NCI-H128 (cell line): ENCODE data around the gene SMCO4.
"Not testable (repeated sequence)": the region's sequence is repeated elsewhere in the genome, so short reads cannot be mapped to it uniquely, and the experiment has no call there.

Source experiments
- DNase-seq: peaks from one replicate; lab custom pipeline; 2025; ENCODE audit not compliant: unreplicated experiment; lab: John Stamatoyannopoulos, UW

SMCO4 gene

DNA sequence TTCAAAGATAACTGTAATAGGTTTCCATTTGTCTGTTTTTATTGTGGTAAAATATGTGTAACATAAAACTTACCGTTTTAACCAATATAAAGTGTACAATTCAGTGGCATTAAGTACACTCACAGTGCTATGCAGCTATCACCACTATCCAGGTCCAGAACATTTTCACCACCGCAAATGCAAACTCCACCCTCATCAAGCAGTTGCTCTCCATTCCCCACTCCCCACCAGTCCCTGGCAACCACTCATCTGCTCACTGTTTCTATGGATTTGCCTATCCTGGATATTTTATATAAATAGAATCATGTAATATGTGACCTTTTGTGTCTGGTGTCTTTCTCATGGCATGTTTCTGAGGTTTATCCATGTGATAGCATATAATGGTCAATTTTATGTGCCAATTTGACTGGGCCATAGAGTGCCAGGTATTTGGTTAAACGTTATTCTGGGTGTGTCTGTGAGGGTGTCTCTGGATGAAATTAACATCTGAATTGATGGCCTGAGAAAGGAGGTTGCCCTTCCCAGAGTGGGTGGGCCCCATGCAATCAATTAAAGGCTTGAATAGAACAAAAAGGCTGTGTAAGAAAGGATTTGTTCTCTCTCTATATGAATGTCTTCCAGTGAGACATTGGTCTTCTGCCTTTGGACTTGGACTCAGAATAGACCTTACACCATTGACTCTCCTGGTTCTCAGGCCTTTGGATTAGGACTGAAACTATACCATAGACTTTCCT lies 17.2 kb upstream of the SMCO4 start:
- DNase-seq, result no peak

DNA sequence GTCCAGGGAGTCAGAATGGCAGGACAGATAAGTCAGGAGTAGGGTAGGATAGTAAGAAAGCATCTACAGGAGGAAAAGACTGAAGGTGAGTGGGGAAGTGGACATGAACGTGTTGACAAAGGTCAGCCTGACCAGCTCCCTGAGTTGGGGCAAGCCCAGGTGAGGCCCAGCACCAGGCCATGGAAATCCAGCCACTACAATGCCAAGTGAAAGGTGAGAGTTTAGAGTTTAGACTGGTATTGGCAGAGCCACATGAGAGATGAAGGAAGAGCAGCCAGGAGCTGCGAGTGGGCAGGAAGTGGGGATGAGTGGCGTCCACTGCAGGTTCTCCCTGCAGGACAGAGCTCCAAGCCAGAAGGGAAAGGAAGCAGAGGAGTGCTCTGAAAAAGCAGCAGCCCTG lies 16.5 kb upstream of the SMCO4 start:
- no peak for DNase-seq

DNA sequence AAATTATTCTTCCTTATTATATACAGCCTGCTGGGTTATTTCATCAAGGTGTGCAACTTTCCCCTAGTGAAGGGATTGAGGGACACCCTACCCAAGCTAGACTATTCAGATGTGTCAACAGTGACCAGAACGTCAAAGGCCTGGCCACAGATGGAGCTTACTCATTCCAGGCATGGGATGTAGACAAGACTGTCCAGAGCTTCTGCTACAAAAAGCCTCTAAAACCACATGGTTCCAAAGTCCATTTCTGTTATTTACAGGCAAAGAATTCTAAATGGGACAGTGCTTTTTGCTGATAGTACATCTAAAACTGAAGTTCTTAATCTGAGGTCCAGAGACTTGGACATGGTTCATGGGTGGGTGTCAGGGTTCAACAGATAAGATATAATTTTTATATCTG lies 9.7 kb upstream of the SMCO4 start:
- no peak for DNase-seq

DNA sequence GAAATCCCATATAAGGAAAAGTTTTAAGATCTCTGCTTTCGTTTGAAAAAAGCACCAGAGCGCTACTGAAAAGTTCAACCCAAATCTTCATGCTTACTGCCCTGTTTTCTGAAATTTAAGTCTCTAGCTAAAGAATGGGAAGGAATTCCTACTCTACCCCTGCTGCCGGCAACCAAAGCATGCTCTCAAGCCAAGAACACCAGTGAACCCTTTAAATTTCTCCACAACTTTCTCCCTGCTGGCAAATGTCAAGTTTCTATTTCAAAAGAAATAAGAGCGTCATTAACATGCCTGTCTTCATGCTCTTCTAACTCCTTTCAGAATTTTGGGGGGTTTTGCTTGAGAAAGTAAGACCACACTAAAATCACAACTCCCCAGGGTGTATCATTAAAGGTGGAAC lies 6.8 kb upstream of the SMCO4 start:
- DNase-seq, result no peak

DNA sequence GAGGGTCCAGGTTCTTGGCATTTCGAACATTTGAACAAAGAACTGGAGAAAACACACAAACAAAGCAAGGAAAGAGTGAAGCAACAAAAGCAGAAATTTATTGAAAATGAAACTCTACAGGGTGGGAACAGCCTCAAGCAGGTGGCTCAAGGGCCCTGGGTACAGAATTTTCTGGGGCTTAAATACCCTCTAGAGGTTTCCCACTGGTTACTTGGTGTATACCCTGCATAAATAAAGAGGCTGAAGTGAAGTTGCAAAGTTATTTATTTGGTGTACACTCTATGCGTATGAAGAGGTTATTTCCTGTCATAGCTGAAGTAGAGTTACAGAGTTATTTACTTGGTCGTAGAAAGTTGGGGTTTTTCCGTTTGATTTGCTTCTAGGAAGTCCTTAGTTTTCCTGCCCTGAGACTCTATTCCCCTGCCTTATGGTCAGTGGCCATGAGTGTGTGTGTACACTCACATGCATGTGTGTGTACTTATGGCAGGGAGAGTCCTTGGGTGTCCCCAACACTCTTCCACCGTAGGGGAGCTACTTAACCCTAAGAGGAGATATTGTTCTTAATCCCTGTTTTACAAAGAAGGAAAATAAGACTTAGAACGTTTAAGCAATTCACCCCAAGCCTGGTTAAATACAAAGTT lies 5.6 kb upstream of the SMCO4 start:
- DNase-seq, result no peak

DNA sequence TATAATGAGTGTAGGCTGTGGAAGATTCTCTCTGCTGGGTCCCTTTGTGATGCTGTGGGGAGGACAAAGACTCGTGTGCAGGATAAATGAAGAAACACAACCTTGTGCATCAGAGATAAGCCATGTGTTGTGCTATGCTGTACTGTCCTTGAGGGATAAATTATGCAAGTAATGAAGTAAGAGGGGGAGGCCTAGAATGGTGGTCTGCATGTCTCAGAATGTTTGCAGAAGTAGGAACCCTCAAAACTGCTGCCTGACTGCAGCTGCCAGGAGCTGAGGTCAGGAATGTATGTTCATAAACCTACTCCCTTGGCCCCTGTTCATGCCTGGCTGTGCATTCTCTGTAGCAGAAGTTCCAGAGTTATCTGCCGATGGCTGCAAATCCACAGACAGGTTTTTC lies 4.6 kb upstream of the SMCO4 start:
- no peak for DNase-seq

DNA sequence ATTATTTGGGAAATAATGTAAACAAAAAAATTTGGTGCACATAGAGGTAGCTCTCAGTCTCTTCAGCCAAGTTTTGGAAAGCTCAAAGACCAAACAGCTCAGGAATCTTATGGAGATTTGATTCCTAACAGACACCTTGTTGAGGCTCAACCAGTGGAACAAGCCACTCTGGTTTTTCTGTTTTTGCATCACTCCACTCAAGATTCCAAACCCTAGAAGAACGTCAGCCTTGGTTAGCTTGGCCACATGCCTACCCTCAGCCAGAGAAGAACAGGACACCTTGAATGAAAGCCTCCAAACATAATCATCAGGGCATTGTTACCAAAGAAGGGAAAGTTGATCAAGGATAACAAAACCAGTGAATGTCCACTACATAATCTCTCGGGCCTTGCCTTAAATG lies 3.8 kb upstream of the SMCO4 start:
- no peak for DNase-seq

DNA sequence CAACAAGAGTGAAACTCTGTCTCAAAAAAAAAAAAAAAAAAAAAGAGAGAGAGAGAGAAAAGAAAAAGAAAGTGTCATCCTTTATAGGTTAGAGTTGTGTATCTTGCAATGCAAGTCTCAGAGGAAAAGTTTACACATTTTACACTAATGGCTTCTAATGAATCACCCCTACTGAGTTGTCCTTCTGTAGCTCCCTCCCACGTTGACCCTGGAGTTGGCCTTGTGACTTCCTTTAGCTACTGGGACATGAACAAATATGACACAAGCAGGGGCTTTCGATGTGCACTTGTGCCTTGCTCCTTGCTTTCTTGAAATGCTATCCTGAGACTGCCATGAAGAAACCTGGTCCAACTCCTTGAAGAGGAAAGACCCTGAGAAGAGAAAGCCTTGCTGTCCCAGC lies 2.4 kb upstream of the SMCO4 start:
- no peak for DNase-seq

DNA sequence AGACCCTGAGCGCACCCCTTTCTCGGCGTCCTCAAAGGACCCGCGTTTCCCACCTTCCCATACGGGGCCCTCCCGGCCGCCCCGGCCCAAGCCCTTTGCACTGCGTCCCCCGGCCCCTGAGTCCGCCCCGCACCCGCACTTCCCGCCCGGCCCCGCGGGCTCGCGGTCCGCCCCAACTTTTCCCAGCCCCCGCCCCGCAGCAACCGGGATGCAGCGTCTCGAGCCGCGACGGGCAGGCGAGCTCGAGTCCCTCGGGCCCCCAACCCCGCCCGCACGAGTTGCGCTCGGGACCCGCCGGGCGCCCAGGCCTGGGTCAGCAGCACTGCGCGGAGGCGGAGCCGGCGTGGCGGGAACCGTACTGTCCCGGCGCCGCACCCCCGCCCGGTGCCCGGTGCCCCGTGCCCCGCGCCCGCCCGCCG lies 371 bp downstream of the SMCO4 start:
- DNase-seq, result no peak

DNA sequence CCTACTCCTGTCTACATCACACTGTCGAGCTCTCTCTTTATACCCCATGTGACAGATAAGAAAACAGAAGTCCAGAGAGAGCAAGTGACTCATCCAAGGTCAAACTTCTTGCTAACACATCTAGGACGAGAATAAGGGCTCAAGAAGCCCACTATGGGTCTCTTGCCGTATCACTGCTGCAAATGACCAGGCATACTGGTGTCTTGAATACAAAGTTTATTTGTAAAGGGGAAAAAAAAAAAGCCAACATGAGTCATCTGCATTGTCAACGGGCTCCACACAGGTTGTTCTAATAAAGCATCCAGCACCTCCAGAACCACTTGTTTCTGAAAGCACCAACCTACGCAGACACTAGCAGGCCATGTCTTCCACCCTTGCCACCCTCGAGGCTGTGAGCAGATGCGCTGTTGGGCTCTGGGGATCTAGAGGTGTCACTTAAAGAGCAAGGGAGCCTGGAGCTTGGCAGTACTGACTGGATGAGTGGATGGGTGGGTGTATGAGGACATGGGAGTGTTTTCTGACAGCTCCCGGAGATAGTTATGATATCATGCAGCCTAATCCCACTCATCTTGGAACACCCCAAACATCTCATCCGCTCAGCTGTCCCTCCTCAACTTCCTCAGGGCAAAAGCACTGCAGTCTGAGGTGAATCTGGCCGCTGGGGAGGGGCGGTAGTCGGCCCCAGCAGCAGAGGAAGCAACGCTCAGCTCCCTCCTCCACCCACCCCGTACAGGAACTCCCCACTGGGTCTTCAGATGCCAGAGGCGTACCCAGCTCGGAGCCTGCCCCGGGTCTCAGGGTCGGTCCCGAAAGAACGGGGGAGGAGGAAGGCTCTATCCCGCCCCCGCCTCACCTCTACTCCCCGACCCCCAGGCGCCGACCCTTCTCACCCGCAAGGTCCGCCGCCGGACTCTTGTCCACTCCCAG lies 1.0 kb downstream of the SMCO4 start:
- DNase-seq, result no peak

DNA sequence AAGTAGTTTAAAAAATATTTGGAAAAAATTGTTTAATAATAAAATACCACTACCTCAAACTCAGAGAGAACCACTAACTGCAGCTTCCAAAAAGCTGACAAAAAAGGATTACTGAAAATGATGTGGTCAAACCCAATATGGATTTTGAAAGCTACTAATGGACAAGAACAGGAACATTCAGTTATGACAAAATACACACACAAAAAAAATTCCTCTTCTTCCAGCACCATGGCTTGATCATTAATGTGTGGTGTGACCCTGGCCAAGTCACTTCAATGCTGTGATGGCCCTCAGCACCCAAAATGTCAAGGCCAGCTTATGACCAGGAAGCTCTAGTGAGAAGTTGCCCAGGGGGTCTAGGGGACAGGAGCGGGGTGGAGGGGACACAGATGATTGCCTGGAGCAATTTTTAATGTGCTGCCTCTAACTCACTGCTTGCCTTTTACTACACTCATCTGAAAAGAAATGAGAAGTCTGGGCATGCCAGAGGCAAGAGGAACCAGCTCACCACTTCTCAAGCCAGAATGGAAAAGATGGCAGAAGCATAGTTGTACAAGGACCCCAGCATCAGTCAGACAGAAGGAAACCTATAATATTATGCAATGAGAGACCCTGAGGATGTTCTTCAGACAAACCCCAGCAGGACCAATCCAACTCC lies 2.2 kb downstream of the SMCO4 start:
- DNase-seq, result no peak

DNA sequence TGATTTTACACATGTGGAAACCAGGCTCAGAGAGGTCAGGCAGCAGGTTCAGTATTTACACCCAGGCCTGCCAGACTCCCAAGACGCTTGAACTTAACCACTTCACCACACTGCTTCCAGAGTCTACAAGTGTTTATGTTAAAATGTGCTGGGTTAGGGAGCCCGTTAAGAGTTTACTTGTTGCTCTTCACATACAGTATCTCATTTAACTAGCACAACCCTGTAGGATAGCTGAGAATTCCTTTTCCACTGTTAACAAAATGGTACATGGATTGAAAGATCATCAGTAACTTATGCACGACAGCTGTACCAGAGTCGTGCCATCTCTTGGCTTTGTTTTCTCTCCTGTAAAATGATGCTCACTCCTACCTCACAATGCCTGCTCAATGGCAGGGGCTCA lies 2.9 kb downstream of the SMCO4 start:
- no peak for DNase-seq

DNA sequence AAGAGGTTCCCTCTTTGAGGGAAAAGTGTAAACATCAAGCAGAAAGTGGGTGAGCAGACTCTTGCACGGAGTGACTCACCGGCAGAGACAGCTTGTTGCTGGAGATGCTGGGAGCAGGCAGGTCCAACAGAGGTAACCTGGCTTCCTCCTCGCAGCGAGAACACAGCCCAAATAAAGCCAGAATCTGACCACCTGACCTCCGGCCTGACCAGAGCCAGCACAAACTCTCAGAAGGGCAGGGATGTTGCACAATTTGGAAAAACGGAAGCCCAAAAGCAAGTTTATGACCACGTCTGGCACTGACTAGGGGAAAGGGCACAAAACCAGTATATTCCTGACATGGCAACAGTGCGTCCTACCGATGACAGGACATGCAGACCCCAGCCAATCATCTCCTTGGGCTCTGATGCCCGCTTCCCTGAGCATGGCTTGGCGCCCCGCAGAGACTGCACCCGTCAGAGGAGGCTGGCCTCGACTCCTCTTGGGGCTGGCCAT lies 5.4 kb downstream of the SMCO4 start:
- DNase-seq, result no peak

DNA sequence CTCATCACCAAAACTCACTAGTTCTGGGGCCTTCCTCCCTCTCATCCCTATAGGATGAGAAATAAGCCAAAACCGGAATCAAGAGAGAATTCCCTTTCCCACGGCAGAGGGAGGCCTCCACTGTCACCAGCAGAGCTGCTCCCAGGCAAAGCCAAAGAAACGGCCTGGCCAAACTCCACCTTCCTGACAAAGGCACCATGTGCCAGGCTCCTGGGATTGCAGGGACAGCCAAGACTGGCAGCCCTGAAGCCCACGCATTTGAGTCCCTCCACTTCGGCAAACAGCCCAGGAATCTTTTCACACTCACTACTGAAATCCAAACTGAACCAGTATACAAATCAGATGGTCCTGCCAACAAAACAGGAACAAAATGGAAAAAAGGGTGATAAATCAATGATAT lies 6.1 kb downstream of the SMCO4 start:
- no peak for DNase-seq

DNA sequence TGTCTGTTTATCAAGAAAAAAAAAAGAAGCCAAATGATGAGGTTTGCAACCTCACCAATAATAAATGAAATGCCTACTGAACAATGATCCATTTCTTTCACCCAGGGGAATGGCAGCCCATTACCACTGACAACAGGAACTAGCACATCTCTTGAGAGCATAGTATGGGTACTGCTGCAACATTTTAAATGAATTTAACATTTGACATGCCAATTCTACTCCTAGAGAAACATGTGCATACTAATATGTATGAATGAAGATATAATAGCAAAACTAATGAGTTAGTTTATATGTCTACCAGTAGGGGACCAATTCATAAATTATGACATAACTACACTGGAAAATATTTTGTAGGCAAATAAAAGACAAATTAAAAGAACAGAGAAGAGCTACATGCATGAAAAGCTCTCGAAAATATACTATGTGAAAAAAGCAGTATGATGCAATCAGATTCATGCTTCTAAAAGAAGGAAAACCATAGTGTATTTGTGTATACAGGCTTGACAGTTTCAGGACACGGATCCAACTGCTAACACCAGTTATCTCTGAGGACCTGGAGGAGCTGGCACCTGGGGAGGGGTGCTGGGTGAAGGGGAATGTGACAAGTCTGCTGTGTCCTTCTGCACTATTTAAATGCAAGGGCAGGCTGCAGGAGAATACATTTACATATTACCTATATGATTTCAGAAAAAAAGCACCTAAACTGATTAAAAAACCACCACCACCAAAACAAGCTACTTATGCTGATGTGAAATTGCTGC lies 6.9 kb downstream of the SMCO4 start:
- DNase-seq, result no peak

DNA sequence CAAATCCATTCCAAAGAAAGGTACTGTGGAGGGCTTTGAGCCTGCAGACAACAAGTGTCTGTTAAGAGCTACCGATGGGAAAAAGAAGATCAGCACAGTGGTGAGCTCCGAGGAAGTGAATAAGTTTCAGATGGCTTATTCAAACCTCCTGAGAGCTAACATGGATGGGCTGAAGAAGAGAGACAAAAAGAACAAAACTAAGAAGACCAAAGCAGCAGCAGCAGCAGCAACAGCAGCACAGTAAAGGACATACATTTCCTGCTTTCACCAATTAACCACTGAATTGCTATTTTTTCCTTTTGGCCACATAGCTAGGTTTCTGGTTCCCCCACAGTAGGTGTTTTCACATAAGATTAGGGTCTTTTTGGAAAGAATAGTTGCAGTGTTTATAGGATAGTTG lies 7.6 kb downstream of the SMCO4 start:
- DNase-seq, result not testable (repeated sequence)

DNA sequence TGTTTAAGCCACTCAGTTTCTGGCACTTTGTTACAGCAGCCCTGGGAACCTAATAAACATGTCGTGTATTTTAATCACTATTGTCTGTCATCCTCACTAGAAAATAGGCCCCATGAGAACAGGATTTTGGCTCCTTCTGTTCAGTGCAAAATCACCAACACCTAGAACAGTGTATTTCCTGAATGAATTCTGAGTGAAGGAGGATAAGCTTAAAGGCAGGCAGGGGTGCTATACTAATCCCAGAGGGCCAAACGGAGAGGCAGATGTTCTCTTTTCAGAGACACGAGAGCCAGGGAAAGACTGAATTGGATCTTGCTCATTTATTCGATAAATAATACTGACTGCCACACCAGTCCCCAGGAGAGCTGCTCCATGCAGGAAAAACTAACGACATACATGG lies 10.4 kb downstream of the SMCO4 start:
- no peak for DNase-seq

DNA sequence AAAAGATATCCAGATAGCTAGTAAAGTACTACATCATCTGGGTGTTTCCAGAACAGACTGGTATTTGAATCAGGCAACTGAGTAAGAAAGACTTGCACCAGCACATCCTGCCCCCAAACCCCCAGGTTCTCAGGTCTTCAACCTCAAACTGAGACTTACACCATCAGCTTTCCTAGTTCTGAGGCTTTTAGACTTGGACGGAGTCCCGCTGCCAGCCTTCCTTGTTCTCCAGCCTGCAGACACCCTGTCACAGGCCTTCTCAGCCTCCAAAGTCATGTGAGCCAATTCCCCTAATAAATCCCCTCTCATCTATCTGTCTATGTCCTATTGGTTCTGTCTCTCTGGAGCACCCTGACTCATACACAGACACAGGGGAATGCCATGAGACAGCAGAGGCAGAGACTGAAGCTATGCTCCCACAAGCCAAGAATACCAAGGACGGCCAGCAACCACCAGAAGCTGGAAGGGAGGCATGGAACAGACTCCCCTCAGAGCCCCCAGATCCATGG lies 10.9 kb downstream of the SMCO4 start:
- DNase-seq, result no peak

DNA sequence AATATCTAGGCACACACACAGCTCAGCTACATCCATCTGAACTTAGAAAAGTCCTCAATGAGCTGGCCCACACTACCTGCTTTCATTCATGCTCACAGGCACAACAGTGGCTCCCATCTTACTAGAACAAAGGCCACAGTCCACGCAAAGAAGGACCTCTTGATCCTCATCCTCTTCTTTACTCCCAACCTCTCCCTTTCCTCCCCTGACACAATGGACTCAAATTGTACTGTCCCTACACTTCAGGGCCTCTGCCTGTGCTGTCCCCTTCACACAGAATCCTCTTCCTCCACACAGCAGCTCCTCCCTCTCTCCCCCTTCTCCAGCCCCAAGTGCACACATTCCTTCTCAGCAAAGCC lies 12.7 kb downstream of the SMCO4 start:
- DNase-seq, result no peak

DNA sequence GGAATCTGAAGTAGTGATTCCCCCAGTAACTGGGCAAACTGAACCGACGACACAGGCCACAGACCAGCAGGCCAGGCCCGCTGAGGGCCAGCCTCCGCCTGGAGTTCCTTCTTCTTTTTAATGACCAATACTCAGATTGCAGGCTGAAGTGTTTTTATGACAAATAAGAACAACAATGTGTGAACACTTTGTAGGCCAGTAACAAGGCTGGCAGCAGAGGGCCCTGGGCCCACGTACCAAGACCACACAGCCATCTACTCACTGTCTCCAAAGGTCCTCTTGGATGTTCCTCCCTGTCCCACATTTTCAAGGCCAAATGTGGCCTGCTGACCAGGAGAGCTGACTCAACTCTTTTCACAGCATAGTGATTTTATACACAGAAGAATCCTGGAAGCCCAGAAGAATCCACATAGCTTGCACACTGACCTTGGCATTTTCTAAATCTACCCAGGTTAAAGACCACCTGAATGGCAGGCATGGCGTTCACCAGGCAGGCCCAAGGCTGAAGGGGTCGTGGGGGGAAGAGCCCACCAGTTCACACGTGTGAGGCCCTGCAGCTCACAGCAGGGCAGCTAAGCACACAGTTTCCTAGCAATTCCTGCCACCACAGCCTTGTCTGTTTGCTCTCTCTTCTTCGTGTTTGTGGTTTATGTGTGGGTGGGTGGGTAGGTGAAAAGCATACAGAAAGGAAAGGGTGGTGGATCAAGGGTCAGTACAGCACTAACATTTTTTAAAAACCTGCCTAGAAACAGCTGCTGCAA lies 13.3 kb downstream of the SMCO4 start:
- DNase-seq, result no peak
